HepG2 (cell line): ENCODE data around the gene CEP164. TPM values are rescaled to one million over a fixed set of nuclear protein-coding genes. Genes with fewer than 3 reads are reported as not detected.

ENCODE experiments used
- ATAC-seq: fragments of 200-7000 bp; cut with Tn5 transposase; 3 replicates; pipeline ENCODE4 v1.9.1; 2020; ENCODE audit warnings: mild to moderate bottlenecking, moderate library complexity
- BruUV-seq: library from RNA; stranded (reverse); fragments of 400-500 nt; replicated peaks from 2 replicates; lab custom pipeline; 2021; lab: Mats Ljungman, UMichigan
- CTCF ChIA-PET: fragments of 300-600 bp; formaldehyde crosslinking; extraction: SDS; loops from one replicate; lab custom pipeline; 2021; ENCODE audit warnings: low total read pairs, inconsistent platforms, low intra/inter-chr PET ratio; lab: Yijun Ruan, JAX
- POLR2A ChIA-PET: fragments of 350-600 bp; sonication (Branson Sonifier 250); formaldehyde crosslinking; loops from one replicate; lab custom pipeline; 2020; ENCODE audit warnings: antibody characterized with exemption, inconsistent platforms; lab: Yijun Ruan, JAX
- DNase-seq: peaks from one replicate; pipeline ENCODE4 v3.0.0-alpha.2; 2015; ENCODE audit warnings: low spot score
- FAIRE-seq: peaks from 3 replicates; lab custom pipeline; 2011; peaks lifted over from hg19 to GRCh38; lab: Jason Lieb, UNC
- H2AFZ ChIP-seq: one replicate; pipeline ENCODE4 v1.6.1; 2011; ENCODE audit warnings: low read length, inconsistent platforms
- H3K27ac ChIP-seq: fragments of 300-600 bp; 3 replicates; pipeline ENCODE4 v1.8.0; 2011; ENCODE audit warnings: mixed run types, mild to moderate bottlenecking, mixed read lengths, low read length, inconsistent platforms; ENCODE audit not compliant: insufficient read depth; ENCODE audit errors: extremely low read length
- H3K27me3 ChIP-seq, 2 experiments: fragments of 200-600 bp in 1 of 2; 2 replicates in 1 of 2; 3 replicates in 1 of 2; pipeline versions ENCODE4 v1.6.0 to v1.8.0; 2011; ENCODE audit warnings: low read length in 2 of 2, mild to moderate bottlenecking in 2 of 2, moderate library complexity in 2 of 2, inconsistent platforms in 1 of 2; ENCODE audit not compliant: insufficient read depth in 2 of 2, control insufficient read depth in 1 of 2
- H3K36me3 ChIP-seq, 2 experiments: fragments of 200-600 bp in 1 of 2; replicated peaks in 1 of 2; 2 replicates in 1 of 2; 3 replicates in 1 of 2; pipeline versions ENCODE4 v1.5.1 to v1.8.0; 2011; ENCODE audit warnings: low read length in 2 of 2, inconsistent platforms in 1 of 2; ENCODE audit not compliant: insufficient read depth in 2 of 2, control insufficient read depth in 1 of 2
- H3K4me1 ChIP-seq: 2 replicates; pipeline ENCODE4 v1.5.1; 2012; ENCODE audit warnings: low read length, inconsistent platforms; ENCODE audit not compliant: insufficient read depth
- H3K4me2 ChIP-seq: 2 replicates; pipeline ENCODE4 v1.6.0; 2011; ENCODE audit warnings: low read depth, low read length, inconsistent platforms
- H3K4me3 ChIP-seq, 3 experiments: fragments of 200-600 bp in 1 of 3; sonication (generic), shearing (Covaris generic) in 1 of 3; replicated peaks in 1 of 3; 2 replicates each; pipeline ENCODE4 v1.5.1; 2011 to 2016; ENCODE audit warnings: low read length in 3 of 3, inconsistent platforms in 2 of 3, low read depth in 2 of 3, mild to moderate bottlenecking in 2 of 3, control low read depth in 1 of 3, mixed read lengths in 1 of 3; ENCODE audit not compliant: insufficient read depth in 1 of 3
- H3K79me2 ChIP-seq: one replicate; pipeline ENCODE4 v1.6.1; 2011; ENCODE audit warnings: low read length, inconsistent platforms; ENCODE audit not compliant: insufficient read depth
- H3K9ac ChIP-seq: 2 replicates; pipeline ENCODE4 v1.6.0; 2011; ENCODE audit warnings: mild to moderate bottlenecking, low read depth, low read length, inconsistent platforms; ENCODE audit not compliant: insufficient read depth
- H3K9me3 ChIP-seq: 2 replicates; pipeline ENCODE4 v1.5.1; 2012; ENCODE audit warnings: mild to moderate bottlenecking, low read length
- H4K20me1 ChIP-seq: 2 replicates; pipeline ENCODE4 v1.6.0; 2011; ENCODE audit warnings: inconsistent platforms, mild to moderate bottlenecking, low read length, moderate library complexity; ENCODE audit not compliant: insufficient read depth
- ASH2L ChIP-seq: fragments of 300-600, 200-600 bp; sonication (generic); IDR thresholded peaks from 2 replicates; pipeline ENCODE4 v1.7.0; 2017; ENCODE audit warnings: low read depth, mild to moderate bottlenecking, moderate library complexity, mixed read lengths, low read length; ENCODE audit not compliant: insufficient read length
- HOXA5 ChIP-seq: sonication (generic); formaldehyde crosslinking; IDR thresholded peaks from 2 replicates; pipeline ENCODE4 v1.4.0; 2020; ENCODE audit warnings: missing genetic modification reagents
- RARG ChIP-seq: sonication (generic); formaldehyde crosslinking; IDR thresholded peaks from 2 replicates; pipeline ENCODE4 v1.4.0; 2020; ENCODE audit warnings: low read depth, mild to moderate bottlenecking, missing genetic modification reagents
- SP4 ChIP-seq: sonication (generic); formaldehyde crosslinking; IDR thresholded peaks from 2 replicates; pipeline ENCODE4 v1.8.1; 2023; ENCODE audit warnings: mild to moderate bottlenecking, missing genetic modification reagents
- WGBS: methylation state at CpG from one replicate; pipeline ENCODE4 v1.1.6; 2017; ENCODE audit warnings: low lambda C conversion rate; 5-methylcytosine and 5-hydroxymethylcytosine counted together
- in situ Hi-C: cut with HindIII; loops from 2 replicates; pipeline ENCODE4 v1.10.0; 2017; ENCODE audit warnings: low pct_unique_long_range_greater_than_20kb; ENCODE audit not compliant: extremely low pct_ligation_motif_present
- intact Hi-C: fragments of 100-400 bp; cut with micrococcal nuclease; formaldehyde crosslinking; loops from one replicate; pipeline ENCODE4 v1.10.0; 2022; ENCODE audit not compliant: unreplicated experiment
- polyA plus RNA-seq, 8 experiments: library from polyadenylated mRNA; depleted of rRNA in 3 of 8; stranded (reverse) in 7 of 8; unstranded in 1 of 8; fragments of >200 nt; fragmentation: Illumina TruSeq in 4 of 8; extraction: Trizol in 4 of 8; gene quantifications; 2 replicates each; pipeline versions ENCODE4 v1.2.1 to v1.2.3, GENCODE V29; 2011 to 2016; ENCODE audit warnings: low read depth in 4 of 8, missing spikeins in 1 of 8, mixed read lengths in 1 of 8; ENCODE audit not compliant: insufficient read depth in 1 of 8
- total RNA-seq, 5 experiments: library from RNA; depleted of rRNA; stranded (reverse); fragments of >200 nt; fragmentation: Illumina TruSeq; extraction: Trizol; gene quantifications; 2 replicates each; pipeline ENCODE4 v1.2.3, GENCODE V29; 2016; ENCODE audit warnings: low read depth in 1 of 5
- TF ChIP-seq, protein P1 (sequence below), 2 experiments: sonication (generic) in 1 of 2; formaldehyde crosslinking in 1 of 2; IDR thresholded peaks; 2 replicates each; pipeline versions ENCODE4 v1.4.0 to v1.6.1; 2016 to 2020; ENCODE audit warnings: borderline replicate concordance in 1 of 2, low read depth in 1 of 2, mild to moderate bottlenecking in 1 of 2, missing genetic modification reagents in 1 of 2

CEP164 gene
- total and polyA plus RNA-seq, 2 of the 13 experiments (the other 11 are each of a cell fraction or from before 2014, with no cell fraction given) = 11.4 to 15.2 TPM

DNA sequence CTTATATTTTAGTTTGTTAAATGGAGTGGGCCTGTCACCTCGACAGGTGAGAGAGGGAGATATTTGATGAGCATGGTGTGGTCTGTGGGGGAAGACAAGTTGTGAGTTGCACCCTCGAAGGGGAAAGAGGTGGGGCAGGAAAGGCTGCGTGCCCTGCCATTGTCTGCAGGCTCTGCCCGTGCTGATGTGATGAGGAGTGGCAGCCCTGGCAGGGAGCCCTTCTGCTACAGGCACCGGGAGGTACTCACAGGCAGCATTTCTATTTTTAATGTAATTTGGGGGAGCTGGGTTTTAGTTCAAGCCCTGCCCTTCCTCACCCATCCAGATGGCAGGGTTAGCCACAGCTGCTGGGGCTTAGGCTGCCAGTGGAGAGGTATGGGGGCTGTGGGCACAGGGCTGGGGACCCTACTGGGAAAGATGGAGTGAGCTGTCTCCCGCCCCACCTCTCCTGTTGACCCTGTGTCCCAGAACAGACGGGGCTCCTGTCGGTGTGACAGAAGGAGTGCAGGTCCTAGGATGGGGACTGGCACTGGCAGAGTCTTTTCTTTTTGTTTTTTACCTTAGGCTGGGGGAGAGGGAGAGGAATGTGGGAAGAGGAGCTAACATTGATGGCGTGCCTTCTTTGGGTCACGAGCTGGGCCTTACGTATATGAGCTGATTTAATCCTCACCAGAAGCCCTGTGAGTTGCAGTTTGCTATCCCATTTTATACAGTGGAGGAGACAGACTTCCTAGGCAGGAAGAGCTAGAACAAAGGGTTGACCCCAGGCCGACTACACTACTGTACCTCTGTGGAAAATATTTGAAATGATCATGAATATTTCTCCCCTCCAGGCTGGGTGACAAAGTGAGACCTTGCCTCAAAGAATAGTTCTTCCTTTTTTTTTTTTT, 51.6 kb downstream of the CEP164 start:
- intact Hi-C loops (no loop called here), in situ Hi-C loops (no loop called here)
- DNase-seq = no peak
- Histone ChIP-seq H3K4me2 (no peak overlapping the region), H3K79me2 (no peaks in the 10 kb centered on the region), H4K20me1 (no peaks in the 10 kb centered on the region), H2AFZ (no peak overlapping the region), H3K4me1 (no peaks in the 10 kb centered on the region), H3K27ac (no peak overlapping the region), H3K4me3 (no peak overlapping the region), H3K9ac (no peak overlapping the region), H3K36me3 (peaks cover 16 to 38% of the 10 kb centered on the region in 2 experiments), H3K9me3 (no peaks in the 10 kb centered on the region), H3K27me3 (no peaks in the 10 kb centered on the region)
- CTCF ChIA-PET = no interaction called here
- whole genome bisulfite sequencing = 93% methylated on average over 12 of the region's 12 CpGs
- no peak for ATAC-seq
- TF ChIP-seq RARG (no peak), SP4 (CRISPR knock-in tag) (no peak), HOXA5 (no peak), ASH2L (no peak)
- TF ChIP-seq, protein P1, sequence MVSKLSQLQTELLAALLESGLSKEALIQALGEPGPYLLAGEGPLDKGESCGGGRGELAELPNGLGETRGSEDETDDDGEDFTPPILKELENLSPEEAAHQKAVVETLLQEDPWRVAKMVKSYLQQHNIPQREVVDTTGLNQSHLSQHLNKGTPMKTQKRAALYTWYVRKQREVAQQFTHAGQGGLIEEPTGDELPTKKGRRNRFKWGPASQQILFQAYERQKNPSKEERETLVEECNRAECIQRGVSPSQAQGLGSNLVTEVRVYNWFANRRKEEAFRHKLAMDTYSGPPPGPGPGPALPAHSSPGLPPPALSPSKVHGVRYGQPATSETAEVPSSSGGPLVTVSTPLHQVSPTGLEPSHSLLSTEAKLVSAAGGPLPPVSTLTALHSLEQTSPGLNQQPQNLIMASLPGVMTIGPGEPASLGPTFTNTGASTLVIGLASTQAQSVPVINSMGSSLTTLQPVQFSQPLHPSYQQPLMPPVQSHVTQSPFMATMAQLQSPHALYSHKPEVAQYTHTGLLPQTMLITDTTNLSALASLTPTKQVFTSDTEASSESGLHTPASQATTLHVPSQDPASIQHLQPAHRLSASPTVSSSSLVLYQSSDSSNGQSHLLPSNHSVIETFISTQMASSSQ (IDR thresholded peaks at IDR 0.05; ENCODE audit: low read depth) = no peak
- TF ChIP-seq, protein P1 (CRISPR knock-in tag; IDR thresholded peaks at IDR 0.05; ENCODE audit: borderline replicate concordance) = no peak
- no peak for FAIRE-seq
- POLR2A ChIA-PET = no interaction called here
- BruUV-seq = no TSS peak
